ENCODE data around the gene EWSR1. TPM values are rescaled to one million over a fixed set of nuclear protein-coding genes. Genes with fewer than 3 reads are reported as not detected.

The EWSR1 gene
- total RNA-seq, 3 donors from 2014 or later (not counting 1 experiment from before 2014, with no cell fraction given): 366 to 387 (median 382) TPM

DNA sequence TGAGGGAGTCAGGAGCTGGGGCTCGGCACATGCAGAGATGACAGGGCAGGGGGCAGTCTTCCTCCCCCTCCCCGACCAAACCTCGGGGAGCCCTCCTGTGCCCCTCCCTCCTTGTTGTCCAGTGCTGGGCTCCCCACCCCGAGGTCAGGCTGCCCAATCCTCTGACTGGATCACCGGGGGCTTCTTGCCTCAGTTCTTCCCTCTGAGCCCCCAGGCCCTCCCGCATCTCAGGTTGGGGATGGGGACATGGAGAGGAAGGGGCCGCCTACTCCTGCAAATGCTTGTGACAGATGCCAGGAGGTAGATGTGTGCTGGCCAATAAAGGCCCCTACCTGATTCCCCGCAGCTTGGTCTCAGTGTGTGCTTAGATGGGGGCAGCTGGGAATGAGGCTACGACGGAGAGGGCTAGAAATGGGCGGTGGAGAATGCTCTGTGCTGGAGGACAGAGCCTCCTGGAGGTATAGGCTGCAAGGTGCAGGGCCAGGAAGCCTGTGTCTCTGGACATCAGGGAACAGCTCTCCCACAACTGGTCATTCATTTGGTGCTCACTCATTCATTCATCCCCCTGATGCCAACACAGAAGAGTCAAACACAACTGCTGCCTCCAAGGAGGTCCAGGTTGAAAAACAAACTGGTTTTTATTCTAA is 8.7 kb upstream of the EWSR1 start:
- intact Hi-C loops (cut with micrococcal nuclease): no loop called here
- Mint-ChIP-seq H3K4me3 (no peak overlapping the region), H3K27me3 (ENCODE audit: low read depth in 2 of 2) (no peaks in the 10 kb centered on the region), H3K4me1 (no peaks in the 10 kb centered on the region), H3K27ac (no peak overlapping the region), H3K36me3 (no peaks in the 10 kb centered on the region), H3K9me3 (no peaks in the 10 kb centered on the region)
- H3K4me3 ChIP-seq (ENCODE audit: low read length): no peak overlapping the region
- no peak for DNase-seq
- H3K36me3 ChIP-seq (ENCODE audit: control insufficient read depth, insufficient read depth, low read length): no peaks in the 10 kb centered on the region
- no peaks in the 10 kb centered on the region for H3K9me3 ChIP-seq (ENCODE audit: control insufficient read depth, insufficient read depth, low read length)
- no peaks in the 10 kb centered on the region for H3K4me1 ChIP-seq (ENCODE audit: control insufficient read depth, insufficient read depth, low read length)
- 92% methylated on average over 11 of the region's 11 CpGs for WGBS (ENCODE audit: insufficient coverage)
- TF ChIP-seq, protein P1, sequence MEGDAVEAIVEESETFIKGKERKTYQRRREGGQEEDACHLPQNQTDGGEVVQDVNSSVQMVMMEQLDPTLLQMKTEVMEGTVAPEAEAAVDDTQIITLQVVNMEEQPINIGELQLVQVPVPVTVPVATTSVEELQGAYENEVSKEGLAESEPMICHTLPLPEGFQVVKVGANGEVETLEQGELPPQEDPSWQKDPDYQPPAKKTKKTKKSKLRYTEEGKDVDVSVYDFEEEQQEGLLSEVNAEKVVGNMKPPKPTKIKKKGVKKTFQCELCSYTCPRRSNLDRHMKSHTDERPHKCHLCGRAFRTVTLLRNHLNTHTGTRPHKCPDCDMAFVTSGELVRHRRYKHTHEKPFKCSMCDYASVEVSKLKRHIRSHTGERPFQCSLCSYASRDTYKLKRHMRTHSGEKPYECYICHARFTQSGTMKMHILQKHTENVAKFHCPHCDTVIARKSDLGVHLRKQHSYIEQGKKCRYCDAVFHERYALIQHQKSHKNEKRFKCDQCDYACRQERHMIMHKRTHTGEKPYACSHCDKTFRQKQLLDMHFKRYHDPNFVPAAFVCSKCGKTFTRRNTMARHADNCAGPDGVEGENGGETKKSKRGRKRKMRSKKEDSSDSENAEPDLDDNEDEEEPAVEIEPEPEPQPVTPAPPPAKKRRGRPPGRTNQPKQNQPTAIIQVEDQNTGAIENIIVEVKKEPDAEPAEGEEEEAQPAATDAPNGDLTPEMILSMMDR (IDR thresholded peaks at IDR 0.05): no peak
- no peaks in the 10 kb centered on the region for H3K27me3 ChIP-seq (ENCODE audit: control insufficient read depth, insufficient read depth, low read length)
- ATAC-seq: no peak
- no peak overlapping the region for H3K27ac ChIP-seq (ENCODE audit: low read length)

DNA sequence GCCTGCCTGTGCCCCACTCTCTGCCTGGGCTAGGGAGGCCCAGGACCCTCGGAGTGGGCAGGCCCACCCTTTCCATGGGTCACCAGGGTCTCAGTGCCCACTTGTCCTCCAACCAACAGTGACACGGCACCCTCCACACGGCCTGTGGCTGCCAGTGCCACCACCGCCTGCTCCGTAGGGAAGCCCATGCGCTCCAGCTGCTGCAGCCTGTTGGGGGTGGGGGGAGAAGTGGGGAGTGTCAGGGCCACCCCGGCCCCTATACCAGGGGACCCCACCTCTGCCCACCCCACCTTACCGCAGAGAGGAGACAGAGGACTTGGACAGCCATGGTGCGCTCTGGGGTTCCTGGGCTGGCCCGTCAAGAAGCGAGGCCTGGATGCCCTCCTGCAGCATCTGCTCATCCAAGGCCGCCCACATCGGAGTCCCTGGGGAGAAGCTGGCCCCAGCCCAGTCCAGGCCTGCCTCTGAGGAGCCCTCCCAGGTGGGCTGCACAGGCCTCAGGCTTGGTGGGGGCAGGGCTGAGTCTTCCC is 8.0 kb upstream of the EWSR1 start:
- Histone ChIP-seq H3K4me1 (ENCODE audit: control insufficient read depth, insufficient read depth, low read length) (no peaks in the 10 kb centered on the region), H3K27me3 (ENCODE audit: control insufficient read depth, insufficient read depth, low read length) (no peaks in the 10 kb centered on the region), H3K27ac (ENCODE audit: low read length) (no peak overlapping the region), H3K4me3 (ENCODE audit: low read length) (no peak overlapping the region), H3K36me3 (ENCODE audit: control insufficient read depth, insufficient read depth, low read length) (peaks cover under 1% of the 10 kb centered on the region), H3K9me3 (ENCODE audit: control insufficient read depth, insufficient read depth, low read length) (no peaks in the 10 kb centered on the region)
- ATAC-seq (no peak), DNase-seq (no peak)
- no peaks in the 10 kb centered on the region for H3K27me3 Mint-ChIP-seq (ENCODE audit: low read depth in 2 of 2)
- H3K27ac Mint-ChIP-seq: no peak overlapping the region
- H3K4me1 Mint-ChIP-seq: no peaks in the 10 kb centered on the region
- no peaks in the 10 kb centered on the region for H3K36me3 Mint-ChIP-seq
- TF ChIP-seq, protein P1 (IDR thresholded peaks at IDR 0.05): no peak
- intact Hi-C loops (cut with micrococcal nuclease): loop anchor here (10.0 kb wide), 1 partner anchor 1345 kb away; the partner anchor contains the start of gene PITPNB
- 97% methylated on average over 13 of the region's 13 CpGs for WGBS (ENCODE audit: insufficient coverage)
- H3K4me3 Mint-ChIP-seq: no peak overlapping the region
- H3K9me3 Mint-ChIP-seq: no peaks in the 10 kb centered on the region

DNA sequence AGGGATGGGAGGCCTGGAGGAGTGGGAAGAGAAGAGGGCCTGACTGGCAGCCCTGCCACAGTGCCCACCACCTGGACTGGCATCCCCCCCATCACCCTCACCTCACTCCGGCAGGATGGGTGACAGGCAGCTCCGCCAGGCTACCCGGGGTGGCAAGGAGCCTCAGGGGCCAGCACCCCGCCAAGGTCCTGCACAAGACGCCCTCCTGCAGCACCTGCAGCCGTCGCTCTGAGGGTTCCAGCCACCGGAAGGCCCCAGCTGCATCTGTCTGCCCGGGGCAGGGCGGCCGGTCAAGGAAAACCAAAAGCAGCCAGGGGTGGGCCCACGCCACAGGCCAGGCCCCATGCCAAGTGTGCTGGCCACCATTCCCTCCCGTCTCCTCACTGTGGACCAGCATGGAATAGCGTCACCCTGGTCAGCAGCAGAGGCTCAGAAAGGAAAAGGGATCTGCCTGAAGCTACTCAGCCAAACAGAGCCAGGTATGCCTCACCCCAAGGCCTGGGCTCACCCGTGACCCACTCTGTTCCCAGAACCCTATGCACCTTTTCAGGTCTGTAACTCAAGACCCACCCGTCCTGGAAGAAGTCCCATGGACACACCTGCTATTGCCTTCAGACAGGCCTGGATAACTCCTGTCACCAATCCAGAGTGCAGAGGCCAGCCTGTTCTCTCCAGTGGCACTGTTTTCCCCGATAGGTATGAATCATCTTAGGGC is 7.3 kb upstream of the EWSR1 start:
- TF ChIP-seq, protein P1 (IDR thresholded peaks at IDR 0.05): no peak
- H3K4me1 ChIP-seq (ENCODE audit: control insufficient read depth, insufficient read depth, low read length): no peaks in the 10 kb centered on the region
- intact Hi-C loops (cut with micrococcal nuclease): loop anchor here (10.0 kb wide), 1 partner anchor 1346 kb away; the partner anchor contains the start of gene PITPNB
- H3K27ac Mint-ChIP-seq: no peak overlapping the region
- H3K27me3 Mint-ChIP-seq (ENCODE audit: low read depth in 2 of 2): no peaks in the 10 kb centered on the region
- H3K27ac ChIP-seq (ENCODE audit: low read length): no peak overlapping the region
- H3K36me3 Mint-ChIP-seq: no peaks in the 10 kb centered on the region
- no peaks in the 10 kb centered on the region for H3K9me3 Mint-ChIP-seq
- H3K4me3 ChIP-seq (ENCODE audit: low read length): no peak overlapping the region
- H3K27me3 ChIP-seq (ENCODE audit: control insufficient read depth, insufficient read depth, low read length): no peaks in the 10 kb centered on the region
- no peak overlapping the region for H3K4me3 Mint-ChIP-seq
- no peaks in the 10 kb centered on the region for H3K4me1 Mint-ChIP-seq
- H3K36me3 ChIP-seq (ENCODE audit: control insufficient read depth, insufficient read depth, low read length): peaks cover 3% of the 10 kb centered on the region
- 94% methylated on average over 17 of the region's 17 CpGs for WGBS (ENCODE audit: insufficient coverage)
- H3K9me3 ChIP-seq (ENCODE audit: control insufficient read depth, insufficient read depth, low read length): no peaks in the 10 kb centered on the region
- DNase-seq (no peak), ATAC-seq (no peak)

Data from natural killer cell (primary cell).